MM.1S (cell line): Measurements from ENCODE around the gene MYO1F.

ENCODE experiments used
- DNase-seq: peaks from one replicate; pipeline ENCODE4 v3.0.0-alpha.2; 2015
- H2AFZ ChIP-seq: fragments of 300-600 bp; sonication (generic); 2 replicates; pipeline ENCODE4 v1.6.0; 2016; ENCODE audit warnings: antibody characterized with exemption, low read length
- H3F3A ChIP-seq: fragments of 300-600 bp; sonication (generic); 2 replicates; pipeline ENCODE4 v1.6.1; 2016; ENCODE audit warnings: mild to moderate bottlenecking, antibody characterized with exemption, low read length, moderate library complexity, mixed read lengths; ENCODE audit not compliant: insufficient read depth
- H3K27ac ChIP-seq: fragments of 300-600 bp; sonication (generic); 2 replicates; pipeline ENCODE4 v1.5.1; 2016; ENCODE audit warnings: mild to moderate bottlenecking, low read length
- H3K27me3 ChIP-seq: fragments of 300-600 bp; sonication (generic); replicated peaks from 2 replicates; pipeline ENCODE4 v1.6.0; 2016; ENCODE audit warnings: low read length; ENCODE audit not compliant: insufficient read depth
- H3K36me3 ChIP-seq: fragments of 300-600 bp; sonication (generic); replicated peaks from 2 replicates; pipeline ENCODE4 v1.6.1; 2016; ENCODE audit warnings: mild to moderate bottlenecking, low read length, mixed read lengths; ENCODE audit not compliant: insufficient read depth
- H3K4me1 ChIP-seq: fragments of 300-600 bp; sonication (generic); 2 replicates; pipeline ENCODE4 v1.6.1; 2016; ENCODE audit warnings: low read length, mixed read lengths
- H3K4me2 ChIP-seq: fragments of 300-600 bp; sonication (generic); 2 replicates; pipeline ENCODE4 v1.6.0; 2016; ENCODE audit warnings: low read depth, low read length
- H3K4me3 ChIP-seq: fragments of 300-600 bp; sonication (generic); 2 replicates; pipeline ENCODE4 v1.5.1; 2016; ENCODE audit warnings: low read length, mixed read lengths
- H3K79me2 ChIP-seq: fragments of 300-600 bp; sonication (generic); 2 replicates; pipeline ENCODE4 v1.6.1; 2016; ENCODE audit warnings: mixed run types, low read length, mixed read lengths
- H3K9ac ChIP-seq: fragments of 300-600 bp; sonication (generic); 2 replicates; pipeline ENCODE4 v1.6.1; 2016; ENCODE audit warnings: low read length, mixed read lengths
- H3K9me2 ChIP-seq: fragments of 300-600 bp; sonication (generic); replicated peaks from 2 replicates; pipeline ENCODE4 v1.6.1; 2016; ENCODE audit warnings: mild to moderate bottlenecking, low read length, mixed read lengths; ENCODE audit not compliant: insufficient read depth
- H3K9me3 ChIP-seq: fragments of 300-600 bp; sonication (generic); replicated peaks from 2 replicates; pipeline ENCODE4 v1.6.1; 2016; ENCODE audit warnings: mild to moderate bottlenecking, low read length, mixed read lengths; ENCODE audit not compliant: insufficient read depth
- H4K20me1 ChIP-seq: fragments of 300-600 bp; sonication (generic); 2 replicates; pipeline ENCODE4 v1.6.1; 2016; ENCODE audit warnings: mild to moderate bottlenecking, low read length, moderate library complexity, mixed read lengths; ENCODE audit not compliant: insufficient read depth
- CTCF ChIP-seq: fragments of 300-600 bp; sonication (generic); IDR thresholded peaks from 2 replicates; pipeline ENCODE4 v1.5.1; 2016; ENCODE audit warnings: antibody characterized with exemption, low read length, mixed read lengths
- EZH2 ChIP-seq: fragments of 300-600 bp; sonication (generic); optimal IDR thresholded peaks from 2 replicates; pipeline ENCODE3; 2017; ENCODE audit warnings: low read depth, mild to moderate bottlenecking, antibody characterized with exemption, low read length, mixed read lengths
- EZH2phosphoT487 ChIP-seq: fragments of 300-600 bp; sonication (generic); IDR thresholded peaks from 2 replicates; pipeline ENCODE4 v1.6.1; 2018; ENCODE audit warnings: antibody characterized with exemption, low read length

Gene MYO1F

GRCh38 chr19:8505680-8506401, 71.4 kb downstream of the MYO1F start:
- H3K27me3 ChIP-seq, result peaks cover 21% of the 10 kb centered on the region
- DNase-seq, result peak; percentile 55
- no peaks in the 10 kb centered on the region for H3K9me2 ChIP-seq
- H4K20me1 ChIP-seq, result no peaks in the 10 kb centered on the region
- TF ChIP-seq CTCF (peak; percentile 81), EZH2phosphoT487 (no peak)
- peak overlapping the region; percentile 97 for H3K4me2 ChIP-seq
- no peaks in the 10 kb centered on the region for H3K36me3 ChIP-seq
- no peaks in the 10 kb centered on the region for H3K4me1 ChIP-seq
- H3K27ac ChIP-seq, result no peak overlapping the region
- H2AFZ ChIP-seq, result peak overlapping the region; percentile 87
- H3K4me3 ChIP-seq, result peak overlapping the region; percentile 69
- H3K9ac ChIP-seq, result peak overlapping the region; percentile 33; the same call in 1 of the 2 replicates
- no peaks in the 10 kb centered on the region for H3K79me2 ChIP-seq
- H3K9me3 ChIP-seq, result no peaks in the 10 kb centered on the region
- no peaks in the 10 kb centered on the region for H3F3A ChIP-seq

GRCh38 chr19:8504919-8505318, 72.3 kb downstream of the MYO1F start:
- Histone ChIP-seq H3K27me3 (peaks cover 30% of the 10 kb centered on the region), H3K4me3 (no peak overlapping the region), H3K27ac (no peak overlapping the region), H3K36me3 (no peaks in the 10 kb centered on the region), H3K9ac (no peak overlapping the region), H3K9me3 (no peaks in the 10 kb centered on the region), H4K20me1 (no peaks in the 10 kb centered on the region), H3F3A (no peaks in the 10 kb centered on the region), H2AFZ (no peak overlapping the region), H3K4me2 (no peak overlapping the region), H3K9me2 (no peaks in the 10 kb centered on the region), H3K4me1 (no peaks in the 10 kb centered on the region), H3K79me2 (no peaks in the 10 kb centered on the region)
- no peak for DNase-seq
- TF ChIP-seq CTCF, result no peak
- no peak for TF ChIP-seq EZH2
- TF ChIP-seq EZH2phosphoT487, result no peak

- H3K79me2 ChIP-seq, result no peaks in the 10 kb centered on the region
- no peak for TF ChIP-seq EZH2
- TF ChIP-seq CTCF, result no peak
- TF ChIP-seq EZH2phosphoT487, result no peak
- H3K9ac ChIP-seq, result no peak overlapping the region
- H4K20me1 ChIP-seq, result no peaks in the 10 kb centered on the region
- no peak overlapping the region for H3K4me3 ChIP-seq
- H3K36me3 ChIP-seq, result no peaks in the 10 kb centered on the region
- H3F3A ChIP-seq, result no peaks in the 10 kb centered on the region
- no peaks in the 10 kb centered on the region for H3K4me1 ChIP-seq
- no peak overlapping the region for H3K4me2 ChIP-seq
- H3K9me3 ChIP-seq, result no peaks in the 10 kb centered on the region
- no peaks in the 10 kb centered on the region for H3K9me2 ChIP-seq
- peaks cover 34% of the 10 kb centered on the region for H3K27me3 ChIP-seq
- DNase-seq, result no peak
- no peak overlapping the region for H3K27ac ChIP-seq
- no peak overlapping the region for H2AFZ ChIP-seq
Measured at GRCh38 chr19:8504171-8504570, 73.1 kb downstream of the MYO1F start.
